Neural crest cell (in vitro differentiated cells): ENCODE data around the gene DPY19L2. TPM values are rescaled to one million over a fixed set of nuclear protein-coding genes. Genes with fewer than 3 reads are reported as not detected.
A peak's percentile ranks its signal among the peaks of the same experiment; 100 is the strongest.
"Not testable (repeated sequence)": the region's sequence is repeated elsewhere in the genome, so short reads cannot be mapped to it uniquely, and the experiment has no call there.

Source experiments
- DNase-seq: peaks from one replicate; pipeline ENCODE4 v3.0.0; 2021; ENCODE audit warnings: low read depth, mixed read lengths, low spot score
- H3K27ac Mint-ChIP-seq: one replicate; pipeline ENCODE4 v1.8.0; 2021; ENCODE audit warnings: mild to moderate bottlenecking, mixed read lengths; ENCODE audit not compliant: unreplicated experiment
- H3K27me3 Mint-ChIP-seq: 2 replicates; pipeline ENCODE4 v1.8.0; 2021; ENCODE audit warnings: low read depth, mild to moderate bottlenecking, mixed read lengths
- H3K36me3 Mint-ChIP-seq: 2 replicates; pipeline ENCODE4 v1.8.0; 2021; ENCODE audit warnings: low read depth, mild to moderate bottlenecking, mixed read lengths
- H3K4me1 Mint-ChIP-seq: 2 replicates; pipeline ENCODE4 v1.8.0; 2021; ENCODE audit warnings: mixed read lengths
- H3K4me3 Mint-ChIP-seq: one replicate; pipeline ENCODE4 v1.8.0; 2021; ENCODE audit warnings: mild to moderate bottlenecking, mixed read lengths
- H3K9me3 Mint-ChIP-seq: 2 replicates; pipeline ENCODE4 v1.8.0; 2021; ENCODE audit warnings: mixed read lengths
- total RNA-seq: library from RNA; stranded (reverse); gene quantifications from 2 replicates; pipeline ENCODE4 v1.2.1, GENCODE V29; 2021
- TF ChIP-seq, protein P1 (sequence below): fragments of 200-600 bp; sonication (generic); conservative IDR thresholded peaks from 2 replicates; pipeline ENCODE4 v1.5.0; 2021; ENCODE audit warnings: antibody characterized with exemption, mild to moderate bottlenecking

The DPY19L2 gene
- total RNA-seq, 1 donor from 2014 or later: 25.2 TPM

DNA sequence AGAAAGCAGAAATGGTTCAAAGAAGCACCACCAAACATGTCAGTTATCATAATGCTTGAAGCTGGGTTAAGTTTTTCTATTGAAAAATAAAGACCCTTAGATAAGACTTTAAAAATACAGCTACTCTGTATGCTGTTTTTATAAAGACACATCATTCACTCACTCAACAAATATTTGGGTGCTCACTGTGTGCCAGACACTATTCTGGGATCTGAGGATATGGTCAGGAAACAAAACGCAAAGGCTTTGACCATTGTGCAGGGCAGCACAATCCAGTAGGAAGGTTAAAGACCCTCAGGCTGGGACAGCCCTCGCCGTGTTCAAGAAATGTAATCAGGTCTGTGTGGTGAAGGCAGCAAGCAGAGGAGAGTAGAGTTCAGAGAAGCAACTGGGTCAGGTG lies 38.0 kb upstream of the DPY19L2 start:
- Mint-ChIP-seq H3K9me3 (peaks cover 4% of the 10 kb centered on the region), H3K4me1 (no peaks in the 10 kb centered on the region), H3K36me3 (no peaks in the 10 kb centered on the region), H3K27ac (no peak overlapping the region), H3K4me3 (no peak overlapping the region), H3K27me3 (peaks cover 2% of the 10 kb centered on the region)
- TF ChIP-seq, protein P1, sequence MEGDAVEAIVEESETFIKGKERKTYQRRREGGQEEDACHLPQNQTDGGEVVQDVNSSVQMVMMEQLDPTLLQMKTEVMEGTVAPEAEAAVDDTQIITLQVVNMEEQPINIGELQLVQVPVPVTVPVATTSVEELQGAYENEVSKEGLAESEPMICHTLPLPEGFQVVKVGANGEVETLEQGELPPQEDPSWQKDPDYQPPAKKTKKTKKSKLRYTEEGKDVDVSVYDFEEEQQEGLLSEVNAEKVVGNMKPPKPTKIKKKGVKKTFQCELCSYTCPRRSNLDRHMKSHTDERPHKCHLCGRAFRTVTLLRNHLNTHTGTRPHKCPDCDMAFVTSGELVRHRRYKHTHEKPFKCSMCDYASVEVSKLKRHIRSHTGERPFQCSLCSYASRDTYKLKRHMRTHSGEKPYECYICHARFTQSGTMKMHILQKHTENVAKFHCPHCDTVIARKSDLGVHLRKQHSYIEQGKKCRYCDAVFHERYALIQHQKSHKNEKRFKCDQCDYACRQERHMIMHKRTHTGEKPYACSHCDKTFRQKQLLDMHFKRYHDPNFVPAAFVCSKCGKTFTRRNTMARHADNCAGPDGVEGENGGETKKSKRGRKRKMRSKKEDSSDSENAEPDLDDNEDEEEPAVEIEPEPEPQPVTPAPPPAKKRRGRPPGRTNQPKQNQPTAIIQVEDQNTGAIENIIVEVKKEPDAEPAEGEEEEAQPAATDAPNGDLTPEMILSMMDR: no peak
- DNase-seq: no peak

DNA sequence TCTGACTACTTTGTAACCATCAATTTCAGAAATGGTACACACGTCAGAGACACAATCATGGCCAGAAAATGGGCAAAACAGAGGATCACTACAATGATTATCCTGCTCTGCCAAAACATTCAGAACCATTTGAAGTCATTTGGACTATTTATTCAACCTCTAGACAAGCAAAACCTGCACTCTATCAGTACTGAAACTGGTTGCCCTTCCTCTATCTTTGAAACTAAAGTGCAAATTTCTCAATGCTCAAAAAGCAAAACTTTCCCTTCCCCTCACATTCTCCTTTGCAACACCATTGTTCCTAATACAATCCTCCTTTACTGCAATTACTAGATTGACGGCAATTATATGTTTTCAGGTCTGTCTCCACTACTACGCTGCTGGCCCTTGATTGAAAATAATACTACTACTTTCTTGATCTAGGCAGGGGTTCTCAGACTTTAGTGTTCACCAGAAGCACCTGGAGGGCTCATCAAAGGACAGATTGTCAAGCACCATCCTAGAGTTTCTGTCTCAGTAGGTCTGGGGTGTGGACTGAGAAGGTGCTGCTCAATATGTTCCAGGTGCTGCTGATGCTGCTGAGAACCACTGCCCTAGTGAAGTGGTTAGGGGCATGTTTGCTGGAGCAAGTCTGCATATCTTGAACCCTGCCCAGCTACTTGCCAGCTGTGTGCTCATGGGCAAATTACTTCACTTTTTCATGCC lies 31.5 kb upstream of the DPY19L2 start:
- not testable (repeated sequence) for H3K4me1 Mint-ChIP-seq, DNase-seq, H3K27me3 Mint-ChIP-seq, H3K9me3 Mint-ChIP-seq, H3K27ac Mint-ChIP-seq, H3K4me3 Mint-ChIP-seq, H3K36me3 Mint-ChIP-seq

DNA sequence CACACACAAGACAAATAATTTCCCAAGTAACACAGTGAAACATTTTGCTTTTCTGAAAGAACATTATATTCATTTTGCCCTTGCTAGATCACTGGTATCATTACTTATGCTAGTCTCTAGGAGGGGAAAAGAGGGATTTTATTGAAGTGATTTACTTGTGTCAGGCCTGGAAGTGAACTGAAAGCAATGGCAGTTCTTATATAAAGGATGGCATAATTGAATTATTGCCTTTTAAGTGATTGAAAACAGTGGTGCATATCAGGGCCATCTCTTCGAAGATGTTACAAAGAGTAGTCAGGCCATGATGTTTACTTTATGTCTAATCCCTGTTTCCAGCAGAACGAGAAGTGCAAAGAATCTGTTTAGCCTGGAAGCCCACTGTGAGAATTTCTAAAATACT lies 30.7 kb upstream of the DPY19L2 start:
- not testable (repeated sequence) for H3K36me3 Mint-ChIP-seq, H3K4me3 Mint-ChIP-seq, DNase-seq, H3K4me1 Mint-ChIP-seq, H3K9me3 Mint-ChIP-seq, H3K27ac Mint-ChIP-seq, H3K27me3 Mint-ChIP-seq

DNA sequence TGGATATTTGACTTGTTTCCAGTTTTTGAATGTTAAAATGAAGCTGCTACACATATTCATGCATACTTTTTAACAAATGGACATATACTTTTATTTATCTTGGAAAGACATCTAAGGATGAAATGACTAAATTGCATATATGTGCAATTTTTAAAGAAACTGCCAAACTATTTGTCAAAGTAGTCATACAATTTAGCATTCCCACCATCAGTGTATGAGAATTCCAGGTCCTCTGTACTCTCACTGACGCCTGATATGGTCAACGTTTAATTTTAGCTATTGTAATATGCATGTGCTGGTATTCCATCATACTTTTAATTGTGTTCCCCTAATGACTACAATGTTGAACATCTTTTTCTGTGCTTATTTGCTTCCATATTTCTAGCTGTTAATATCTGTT lies 22.5 kb upstream of the DPY19L2 start:
- H3K9me3 Mint-ChIP-seq, H3K27ac Mint-ChIP-seq, H3K4me3 Mint-ChIP-seq, DNase-seq, H3K4me1 Mint-ChIP-seq, H3K36me3 Mint-ChIP-seq, H3K27me3 Mint-ChIP-seq: not testable (repeated sequence)

DNA sequence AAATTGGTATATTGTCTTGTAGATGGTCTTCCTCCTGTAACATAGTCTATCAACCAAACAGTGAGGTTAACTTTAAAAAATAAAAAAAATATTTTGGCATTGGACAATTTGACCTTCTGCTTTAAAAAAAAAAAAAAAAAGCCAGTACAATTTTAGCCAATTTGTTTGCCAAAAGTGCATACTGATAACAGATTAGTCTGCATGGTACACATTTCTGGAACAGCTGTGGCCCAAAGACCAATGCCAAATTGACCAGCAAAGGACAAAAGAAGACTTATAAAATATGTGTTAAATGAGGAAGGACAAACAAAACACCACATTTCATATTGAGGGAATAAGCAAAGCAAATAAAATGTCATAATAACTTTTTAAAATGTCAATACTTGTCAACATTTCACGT lies 20.8 kb upstream of the DPY19L2 start:
- H3K4me1 Mint-ChIP-seq, H3K9me3 Mint-ChIP-seq, H3K36me3 Mint-ChIP-seq, H3K4me3 Mint-ChIP-seq, DNase-seq, H3K27me3 Mint-ChIP-seq, H3K27ac Mint-ChIP-seq: not testable (repeated sequence)

DNA sequence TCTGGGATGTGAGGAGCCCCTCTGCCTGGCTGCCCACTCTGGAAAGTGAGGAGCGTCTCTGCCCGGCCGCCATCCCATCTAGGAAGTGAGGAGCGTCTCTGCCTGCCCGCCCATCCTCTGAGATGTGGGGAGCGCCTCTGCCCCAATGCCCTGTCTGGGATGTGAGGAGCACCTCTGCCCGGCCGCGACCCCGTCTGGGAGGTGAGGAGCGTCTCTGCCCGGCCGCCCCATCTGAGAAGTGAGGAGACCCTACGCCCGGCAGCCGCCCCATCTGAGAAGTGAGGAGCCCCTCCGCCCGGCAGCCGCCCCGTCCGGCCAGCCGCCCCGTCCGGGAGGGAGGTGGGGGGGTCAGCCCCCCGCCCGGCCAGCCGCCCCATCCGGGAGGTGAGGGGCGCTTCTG lies 18.3 kb upstream of the DPY19L2 start:
- not testable (repeated sequence) for H3K4me1 Mint-ChIP-seq, H3K36me3 Mint-ChIP-seq, H3K27ac Mint-ChIP-seq, H3K9me3 Mint-ChIP-seq, H3K4me3 Mint-ChIP-seq, DNase-seq, H3K27me3 Mint-ChIP-seq

DNA sequence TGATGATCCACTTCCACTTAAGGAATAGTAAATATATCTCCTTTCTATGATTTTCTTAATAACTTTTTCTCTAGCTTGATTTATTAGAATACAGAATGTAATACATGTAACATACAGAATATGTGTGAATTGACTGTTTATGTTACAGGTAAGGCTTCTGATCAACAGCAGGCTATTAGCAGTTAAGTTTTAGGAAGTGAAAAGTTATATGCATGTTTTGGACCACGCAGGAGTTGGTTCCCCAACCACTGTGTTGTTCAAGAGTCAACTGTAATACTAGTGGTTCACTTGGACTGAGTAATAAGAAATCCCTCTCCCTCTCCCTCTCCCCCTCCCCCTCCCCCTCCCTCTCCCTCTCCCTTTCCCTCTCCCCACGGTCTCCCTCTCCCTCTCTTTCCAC lies 17.5 kb upstream of the DPY19L2 start:
- not testable (repeated sequence) for H3K9me3 Mint-ChIP-seq, H3K4me3 Mint-ChIP-seq, H3K36me3 Mint-ChIP-seq, H3K4me1 Mint-ChIP-seq, H3K27ac Mint-ChIP-seq, DNase-seq, H3K27me3 Mint-ChIP-seq

DNA sequence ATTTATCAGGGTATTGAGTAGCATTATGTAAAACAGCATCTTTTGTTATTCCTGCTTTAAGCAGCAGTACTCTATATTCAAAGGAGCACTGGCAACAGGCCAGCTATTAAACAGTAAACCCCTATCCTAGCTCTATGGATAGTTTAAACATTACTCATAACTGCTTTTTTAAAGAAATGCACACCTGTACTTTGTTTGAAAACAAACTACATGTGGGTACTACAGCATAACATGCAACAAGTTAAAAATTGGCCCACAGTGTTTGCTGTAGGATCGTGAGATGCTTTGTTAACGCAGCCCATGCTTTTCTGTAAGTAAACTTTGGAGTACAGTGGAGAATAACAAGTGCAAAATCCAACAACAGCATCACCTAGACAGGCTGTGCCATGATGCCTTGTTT lies 14.3 kb upstream of the DPY19L2 start:
- H3K27ac Mint-ChIP-seq, DNase-seq, H3K27me3 Mint-ChIP-seq, H3K9me3 Mint-ChIP-seq, H3K36me3 Mint-ChIP-seq, H3K4me3 Mint-ChIP-seq, H3K4me1 Mint-ChIP-seq: not testable (repeated sequence)

DNA sequence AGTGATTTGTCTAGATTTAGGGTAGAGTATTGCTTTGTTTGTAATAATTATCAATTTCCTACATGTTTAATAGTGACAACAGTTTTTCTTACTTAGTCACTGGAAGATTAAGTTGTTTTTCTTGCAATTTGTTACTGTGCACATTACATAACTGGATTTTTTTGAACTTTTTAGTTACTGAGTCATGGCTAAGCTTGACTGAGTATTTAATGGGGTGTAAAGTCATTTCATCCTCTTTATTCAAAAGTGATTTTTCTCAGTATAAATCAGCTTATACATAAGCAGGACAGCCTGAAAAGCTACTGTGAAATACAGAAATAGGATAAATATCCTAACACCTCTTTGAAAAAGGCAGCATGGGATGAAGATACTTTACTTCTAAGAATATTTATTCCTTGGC lies 12.5 kb upstream of the DPY19L2 start:
- DNase-seq, H3K4me1 Mint-ChIP-seq, H3K4me3 Mint-ChIP-seq, H3K27ac Mint-ChIP-seq, H3K9me3 Mint-ChIP-seq, H3K27me3 Mint-ChIP-seq, H3K36me3 Mint-ChIP-seq: not testable (repeated sequence)

DNA sequence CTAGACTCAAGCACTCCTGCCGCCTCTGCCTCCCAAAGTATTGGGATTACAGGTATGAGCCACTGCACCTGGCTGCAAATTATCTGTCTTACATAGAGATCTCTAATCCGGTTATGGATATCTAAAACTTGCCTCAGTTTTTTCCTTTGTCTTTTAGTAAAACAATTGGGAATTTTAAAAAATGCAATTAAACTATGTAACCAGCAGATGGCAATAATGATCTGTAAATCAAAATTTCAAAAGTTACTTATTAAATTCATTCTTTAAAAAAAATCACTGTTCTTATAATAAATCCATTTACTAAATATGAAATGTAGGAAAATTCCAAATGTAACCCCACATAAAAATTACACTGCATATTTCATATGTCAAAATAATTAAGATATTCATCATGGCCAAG lies 4.3 kb upstream of the DPY19L2 start:
- not testable (repeated sequence) for H3K9me3 Mint-ChIP-seq, H3K27ac Mint-ChIP-seq, H3K4me1 Mint-ChIP-seq, H3K36me3 Mint-ChIP-seq, DNase-seq
- H3K27me3 Mint-ChIP-seq: peaks cover 31% of the 10 kb centered on the region
- H3K4me3 Mint-ChIP-seq: peak overlapping the region; percentile 36
- TF ChIP-seq, protein P1: peak; percentile 61

DNA sequence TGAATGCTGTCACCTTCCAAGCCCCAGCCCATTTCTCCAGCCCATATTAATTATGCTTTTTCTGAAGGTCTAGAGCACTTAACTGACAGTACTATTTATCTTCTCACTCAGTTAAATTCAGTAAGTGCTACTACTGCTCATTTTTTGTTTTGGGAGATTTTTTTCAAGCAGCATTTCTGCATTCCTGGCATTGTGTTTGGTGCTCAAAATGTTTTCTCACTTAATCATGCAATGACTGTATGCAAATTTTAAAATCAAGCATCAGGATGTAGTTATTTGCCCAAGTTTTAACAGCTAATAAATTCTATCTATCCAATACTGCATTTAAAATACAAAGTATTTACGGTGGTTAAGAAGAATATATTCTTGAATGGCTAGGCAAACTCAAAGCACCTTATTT lies 1.6 kb upstream of the DPY19L2 start:
- not testable (repeated sequence) for H3K27ac Mint-ChIP-seq, DNase-seq, H3K36me3 Mint-ChIP-seq, H3K9me3 Mint-ChIP-seq
- Mint-ChIP-seq H3K4me3 (peak overlapping the region; percentile 90), H3K27me3 (peaks cover 34% of the 10 kb centered on the region), H3K4me1 (peaks cover 22% of the 10 kb centered on the region)

DNA sequence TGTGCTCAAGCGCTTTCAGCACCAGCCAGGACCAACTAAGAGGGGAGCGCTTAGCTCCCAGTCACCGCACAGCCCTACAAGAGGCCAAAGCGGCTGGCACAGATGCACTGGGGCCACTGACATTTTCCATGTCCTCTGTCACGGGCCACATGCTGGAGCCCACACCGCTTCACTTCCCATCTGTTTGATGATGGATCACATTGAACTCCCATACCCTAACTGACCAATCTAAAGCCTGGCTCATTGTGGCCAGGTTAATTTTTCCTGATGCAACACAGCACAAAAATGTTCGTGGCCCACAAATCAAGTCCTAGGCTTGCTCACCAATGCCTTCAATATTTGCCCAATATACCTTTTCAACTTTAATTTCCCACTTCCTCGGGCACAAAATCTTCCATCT lies 1.1 kb upstream of the DPY19L2 start:
- H3K36me3 Mint-ChIP-seq, DNase-seq, H3K9me3 Mint-ChIP-seq, H3K27ac Mint-ChIP-seq: not testable (repeated sequence)
- Mint-ChIP-seq H3K27me3 (peaks cover 34% of the 10 kb centered on the region), H3K4me3 (peak overlapping the region; percentile 90), H3K4me1 (peaks cover 25% of the 10 kb centered on the region)
